HepG2 (cell line): ENCODE measurements around the gene HEY2. TPM values are rescaled to one million over a fixed set of nuclear protein-coding genes. Genes with fewer than 3 reads are reported as not detected.
A peak's percentile ranks its signal among the peaks of the same experiment; 100 is the strongest.

Experiments used
- ATAC-seq: fragments of 200-7000 bp; cut with Tn5 transposase; 3 replicates; pipeline ENCODE4 v1.9.1; 2020; ENCODE audit warnings: mild to moderate bottlenecking, moderate library complexity
- BruUV-seq: library from RNA; stranded (reverse); fragments of 400-500 nt; replicated peaks from 2 replicates; lab custom pipeline; 2021; lab: Mats Ljungman, UMichigan
- CTCF ChIA-PET: fragments of 300-600 bp; formaldehyde crosslinking; extraction: SDS; loops from one replicate; lab custom pipeline; 2021; ENCODE audit warnings: low total read pairs, inconsistent platforms, low intra/inter-chr PET ratio; lab: Yijun Ruan, JAX
- POLR2A ChIA-PET: fragments of 350-600 bp; sonication (Branson Sonifier 250); formaldehyde crosslinking; loops from one replicate; lab custom pipeline; 2020; ENCODE audit warnings: antibody characterized with exemption, inconsistent platforms; lab: Yijun Ruan, JAX
- DNase-seq: peaks from one replicate; pipeline ENCODE4 v3.0.0-alpha.2; 2015; ENCODE audit warnings: low spot score
- FAIRE-seq: peaks from 3 replicates; lab custom pipeline; 2011; peaks lifted over from hg19 to GRCh38; lab: Jason Lieb, UNC
- H2AFZ ChIP-seq: one replicate; pipeline ENCODE4 v1.6.1; 2011; ENCODE audit warnings: low read length, inconsistent platforms
- H3K27ac ChIP-seq: fragments of 300-600 bp; 3 replicates; pipeline ENCODE4 v1.8.0; 2011; ENCODE audit warnings: mixed run types, mild to moderate bottlenecking, mixed read lengths, low read length, inconsistent platforms; ENCODE audit not compliant: insufficient read depth; ENCODE audit errors: extremely low read length
- H3K27me3 ChIP-seq, 2 experiments: fragments of 200-600 bp in 1 of 2; 2 replicates in 1 of 2; 3 replicates in 1 of 2; pipeline versions ENCODE4 v1.6.0 to v1.8.0; 2011; ENCODE audit warnings: low read length in 2 of 2, mild to moderate bottlenecking in 2 of 2, moderate library complexity in 2 of 2, inconsistent platforms in 1 of 2; ENCODE audit not compliant: insufficient read depth in 2 of 2, control insufficient read depth in 1 of 2
- H3K36me3 ChIP-seq, 2 experiments: fragments of 200-600 bp in 1 of 2; replicated peaks in 1 of 2; 2 replicates in 1 of 2; 3 replicates in 1 of 2; pipeline versions ENCODE4 v1.5.1 to v1.8.0; 2011; ENCODE audit warnings: low read length in 2 of 2, inconsistent platforms in 1 of 2; ENCODE audit not compliant: insufficient read depth in 2 of 2, control insufficient read depth in 1 of 2
- H3K4me1 ChIP-seq: 2 replicates; pipeline ENCODE4 v1.5.1; 2012; ENCODE audit warnings: low read length, inconsistent platforms; ENCODE audit not compliant: insufficient read depth
- H3K4me2 ChIP-seq: 2 replicates; pipeline ENCODE4 v1.6.0; 2011; ENCODE audit warnings: low read depth, low read length, inconsistent platforms
- H3K4me3 ChIP-seq, 3 experiments: fragments of 200-600 bp in 1 of 3; sonication (generic), shearing (Covaris generic) in 1 of 3; replicated peaks in 1 of 3; 2 replicates each; pipeline ENCODE4 v1.5.1; 2011 to 2016; ENCODE audit warnings: low read length in 3 of 3, inconsistent platforms in 2 of 3, low read depth in 2 of 3, mild to moderate bottlenecking in 2 of 3, control low read depth in 1 of 3, mixed read lengths in 1 of 3; ENCODE audit not compliant: insufficient read depth in 1 of 3
- H3K79me2 ChIP-seq: one replicate; pipeline ENCODE4 v1.6.1; 2011; ENCODE audit warnings: low read length, inconsistent platforms; ENCODE audit not compliant: insufficient read depth
- H3K9ac ChIP-seq: 2 replicates; pipeline ENCODE4 v1.6.0; 2011; ENCODE audit warnings: mild to moderate bottlenecking, low read depth, low read length, inconsistent platforms; ENCODE audit not compliant: insufficient read depth
- H3K9me3 ChIP-seq: 2 replicates; pipeline ENCODE4 v1.5.1; 2012; ENCODE audit warnings: mild to moderate bottlenecking, low read length
- H4K20me1 ChIP-seq: 2 replicates; pipeline ENCODE4 v1.6.0; 2011; ENCODE audit warnings: inconsistent platforms, mild to moderate bottlenecking, low read length, moderate library complexity; ENCODE audit not compliant: insufficient read depth
- ATF7 ChIP-seq, 2 experiments: fragments of 450-650 bp in 1 of 2; sonication (generic) in 1 of 2; formaldehyde crosslinking in 1 of 2; IDR thresholded peaks; 2 replicates each; pipeline versions ENCODE4 v1.4.0 to v1.6.1; 2016 to 2020; ENCODE audit warnings: antibody characterized with exemption in 1 of 2, mild to moderate bottlenecking in 1 of 2, missing genetic modification reagents in 1 of 2
- ISX ChIP-seq: sonication (generic); formaldehyde crosslinking; conservative IDR thresholded peaks from 2 replicates; pipeline ENCODE4 v1.5.0; 2020; ENCODE audit warnings: missing genetic modification reagents
- WGBS: methylation state at CpG from one replicate; pipeline ENCODE4 v1.1.6; 2017; ENCODE audit warnings: low lambda C conversion rate; 5-methylcytosine and 5-hydroxymethylcytosine counted together
- in situ Hi-C: cut with HindIII; loops from 2 replicates; pipeline ENCODE4 v1.10.0; 2017; ENCODE audit warnings: low pct_unique_long_range_greater_than_20kb; ENCODE audit not compliant: extremely low pct_ligation_motif_present
- intact Hi-C: fragments of 100-400 bp; cut with micrococcal nuclease; formaldehyde crosslinking; loops from one replicate; pipeline ENCODE4 v1.10.0; 2022; ENCODE audit not compliant: unreplicated experiment
- polyA plus RNA-seq, 8 experiments: library from polyadenylated mRNA; depleted of rRNA in 3 of 8; stranded (reverse) in 7 of 8; unstranded in 1 of 8; fragments of >200 nt; fragmentation: Illumina TruSeq in 4 of 8; extraction: Trizol in 4 of 8; gene quantifications; 2 replicates each; pipeline versions ENCODE4 v1.2.1 to v1.2.3, GENCODE V29; 2011 to 2016; ENCODE audit warnings: low read depth in 4 of 8, missing spikeins in 1 of 8, mixed read lengths in 1 of 8; ENCODE audit not compliant: insufficient read depth in 1 of 8
- total RNA-seq, 5 experiments: library from RNA; depleted of rRNA; stranded (reverse); fragments of >200 nt; fragmentation: Illumina TruSeq; extraction: Trizol; gene quantifications; 2 replicates each; pipeline ENCODE4 v1.2.3, GENCODE V29; 2016; ENCODE audit warnings: low read depth in 1 of 5
- TF ChIP-seq, protein P1 (sequence below): sonication (generic); formaldehyde crosslinking; IDR thresholded peaks from 2 replicates; pipeline ENCODE4 v1.5.1; 2020; ENCODE audit warnings: missing genetic modification reagents, mild to moderate bottlenecking, borderline replicate concordance
- TF ChIP-seq, protein P2 (sequence below): sonication (generic); formaldehyde crosslinking; IDR thresholded peaks from 2 replicates; pipeline ENCODE4 v1.5.0; 2020; ENCODE audit warnings: mild to moderate bottlenecking, low read depth, missing genetic modification reagents, borderline replicate concordance

Gene HEY2
- total and polyA plus RNA-seq, 2 of the 13 experiments (the other 11 are each of a cell fraction or from before 2014, with no cell fraction given) = 0.04 TPM

DNA sequence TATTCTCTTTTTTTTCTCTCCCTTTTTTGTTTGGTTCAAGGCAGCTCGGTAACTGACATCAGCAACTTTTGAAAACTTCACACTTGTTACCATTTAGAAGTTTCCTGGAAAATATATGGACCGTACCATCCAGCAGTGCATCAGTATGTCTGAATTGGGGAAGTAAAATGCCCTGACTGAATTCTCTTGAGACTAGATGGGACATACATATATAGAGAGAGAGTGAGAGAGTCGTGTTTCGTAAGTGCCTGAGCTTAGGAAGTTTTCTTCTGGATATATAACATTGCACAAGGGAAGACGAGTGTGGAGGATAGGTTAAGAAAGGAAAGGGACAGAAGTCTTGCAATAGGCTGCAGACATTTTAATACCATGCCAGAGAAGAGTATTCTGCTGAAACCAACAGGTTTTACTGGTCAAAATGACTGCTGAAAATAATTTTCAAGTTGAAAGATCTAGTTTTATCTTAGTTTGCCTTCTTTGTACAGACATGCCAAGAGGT is 10.6 kb downstream of the HEY2 start:
- Histone ChIP-seq H3K4me3 (no peak overlapping the region), H3K79me2 (no peaks in the 10 kb centered on the region), H3K4me2 (no peak overlapping the region), H3K9me3 (no peaks in the 10 kb centered on the region), H3K36me3 (no peaks in the 10 kb centered on the region), H2AFZ (no peak overlapping the region), H3K9ac (no peak overlapping the region), H3K27ac (no peak overlapping the region), H3K4me1 (no peaks in the 10 kb centered on the region), H4K20me1 (no peaks in the 10 kb centered on the region), H3K27me3 (no peaks in the 10 kb centered on the region)
- no peak for FAIRE-seq
- DNase-seq = no peak
- no peak for ATAC-seq
- POLR2A ChIA-PET = no interaction called here
- WGBS = 55% methylated on average over 5 of the region's 5 CpGs
- in situ Hi-C loops (loop anchor here (25.0 kb wide), 1 partner anchor 898 kb away; no protein-coding TSS in a partner anchor), intact Hi-C loops (loop anchor here (10.0 kb wide), 1 partner anchor 565 kb away; no protein-coding TSS in a partner anchor)
- BruUV-seq = no TSS peak
- CTCF ChIA-PET = no interaction called here
- TF ChIP-seq ISX (CRISPR knock-in tag) = no peak
- TF ChIP-seq, protein P1, sequence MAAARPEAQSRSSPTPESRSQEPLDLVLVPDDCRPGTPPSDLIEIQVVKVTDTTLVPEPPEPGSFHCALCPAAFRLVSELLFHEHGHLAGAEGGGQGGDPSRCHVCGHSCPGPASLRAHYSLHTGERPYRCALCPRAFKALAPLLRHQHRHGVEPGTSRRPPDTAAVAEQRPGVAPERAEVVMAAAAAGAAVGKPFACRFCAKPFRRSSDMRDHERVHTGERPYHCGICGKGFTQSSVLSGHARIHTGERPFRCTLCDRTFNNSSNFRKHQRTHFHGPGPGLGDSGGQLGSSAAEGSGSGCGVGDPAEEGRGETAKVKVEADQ (CRISPR knock-in tag) = no peak

DNA sequence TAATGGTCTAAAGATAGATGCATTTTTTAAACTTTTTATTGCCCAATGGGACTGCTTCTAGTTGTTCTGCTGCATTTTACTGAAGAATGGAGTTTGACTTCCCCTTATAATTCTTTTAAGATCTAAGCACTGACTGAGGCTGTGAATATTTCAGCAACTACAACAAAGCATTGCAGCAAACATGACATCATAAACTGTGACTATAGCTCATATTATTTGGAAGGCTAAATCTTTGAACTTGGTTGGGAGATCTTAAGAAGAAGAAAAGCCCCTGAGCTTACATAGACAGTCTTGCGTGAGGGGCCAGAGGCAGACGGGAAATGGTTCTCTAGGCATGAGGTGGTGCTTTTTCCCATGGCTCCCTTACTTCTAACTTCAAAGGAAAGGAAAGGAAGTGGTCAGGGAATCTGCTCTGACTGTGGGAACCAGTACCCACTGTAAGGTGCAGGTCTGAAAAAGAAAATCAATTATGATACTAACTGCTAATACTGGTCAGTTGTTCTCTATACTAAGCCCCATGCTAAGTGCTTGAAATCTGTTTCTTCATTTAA is 14.8 kb downstream of the HEY2 start:
- WGBS = 28% methylated on average over 2 of the region's 2 CpGs
- Histone ChIP-seq H3K9me3 (no peaks in the 10 kb centered on the region), H2AFZ (no peak overlapping the region), H3K36me3 (no peaks in the 10 kb centered on the region), H3K27me3 (peaks cover 0 to 1% of the 10 kb centered on the region in 2 experiments; a peak in 1 of 5 replicates), H3K27ac (no peak overlapping the region), H3K79me2 (no peaks in the 10 kb centered on the region), H3K4me3 (no peak overlapping the region), H3K4me2 (no peak overlapping the region), H3K4me1 (no peaks in the 10 kb centered on the region), H3K9ac (no peak overlapping the region), H4K20me1 (no peaks in the 10 kb centered on the region)
- intact Hi-C loops = loop anchor here (10.0 kb wide), 1 partner anchor 569 kb away; no protein-coding TSS in a partner anchor
- FAIRE-seq (no peak), DNase-seq (no peak), ATAC-seq (no peak)
- CTCF ChIA-PET = no interaction called here
- in situ Hi-C loops = loop anchor here (25.0 kb wide), 1 partner anchor 902 kb away; no protein-coding TSS in a partner anchor
- peak; percentile 63 for TF ChIP-seq ATF7 (IDR thresholded peaks at IDR 0.05)
- no peak for TF ChIP-seq ATF7 (CRISPR knock-in tag; IDR thresholded peaks at IDR 0.05)
- TF ChIP-seq, protein P2, sequence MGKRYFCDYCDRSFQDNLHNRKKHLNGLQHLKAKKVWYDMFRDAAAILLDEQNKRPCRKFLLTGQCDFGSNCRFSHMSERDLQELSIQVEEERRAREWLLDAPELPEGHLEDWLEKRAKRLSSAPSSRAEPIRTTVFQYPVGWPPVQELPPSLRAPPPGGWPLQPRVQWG (CRISPR knock-in tag) = no peak
- no TSS peak for BruUV-seq
- POLR2A ChIA-PET = no interaction called here
